Upper lobe of left lung (tissue), 6 donors: ENCODE data around the gene HEPHL1. TPM values are rescaled to one million over a fixed set of nuclear protein-coding genes. Genes with fewer than 3 reads are reported as not detected.
"Not testable (repeated sequence)": the region's sequence is repeated elsewhere in the genome, so short reads cannot be mapped to it uniquely, and the experiment has no call there.

ENCODE experiments used
- ATAC-seq, 2 donors: fragments of 200-7000 bp; cut with Tn5 transposase; one replicate each; pipeline ENCODE4 v1.9.1; 2022; ENCODE audit warnings: mild to moderate bottlenecking in 2 of 2, moderate library complexity in 2 of 2; ENCODE audit not compliant: low FRiP score in 2 of 2
- DNase-seq, 2 donors: peaks; one replicate each; pipeline ENCODE4 v3.0.0-alpha.2; 2019 to 2020
- H3K27ac ChIP-seq, 4 donors: fragments of 200-600 bp; sonication (generic); one replicate each; pipeline ENCODE4 v1.5.1; 2016 to 2019
- H3K27me3 ChIP-seq, 4 donors: fragments of 200-600 bp; sonication (generic); one replicate each; pipeline ENCODE4 v1.5.1; 2017 to 2019
- H3K36me3 ChIP-seq, 4 donors: fragments of 200-600 bp; sonication (generic); one replicate each; pipeline ENCODE4 v1.5.1; 2016 to 2019
- H3K4me1 ChIP-seq, 4 donors: fragments of 200-600 bp; sonication (generic); one replicate each; pipeline ENCODE4 v1.5.1; 2018 to 2019
- H3K4me3 ChIP-seq, 4 donors: fragments of 200-600 bp; sonication (generic); one replicate each; pipeline ENCODE4 v1.5.1; 2017 to 2019; ENCODE audit warnings: mild to moderate bottlenecking in 2 of 4, moderate library complexity in 1 of 4
- H3K9me3 ChIP-seq, 4 donors: fragments of 200-600 bp; sonication (generic); one replicate each; pipeline ENCODE4 v1.5.1; 2018 to 2019
- EP300 ChIP-seq, 4 donors: sonication (generic); formaldehyde crosslinking; IDR thresholded peaks; one replicate each; pipeline ENCODE4 v1.5.1; 2017; ENCODE audit warnings: antibody characterized with exemption in 4 of 4, control low read depth in 2 of 4
- POLR2A ChIP-seq, 4 donors: fragments of 450-650 bp; IDR thresholded peaks; one replicate each; pipeline ENCODE4 v1.5.1; 2016 to 2017; ENCODE audit warnings: antibody characterized with exemption in 4 of 4, mild to moderate bottlenecking in 2 of 4
- POLR2AphosphoS5 ChIP-seq, 2 donors: sonication (generic); formaldehyde crosslinking; IDR thresholded peaks; one replicate each; pipeline ENCODE4 v1.5.1; 2017; ENCODE audit warnings: antibody characterized with exemption in 2 of 2
- WGBS, 2 donors: methylation state at CpG; one replicate each; pipeline ENCODE4 v1.1.5; 2017 to 2018; 5-methylcytosine and 5-hydroxymethylcytosine counted together
- total RNA-seq, 6 donors: library from RNA; depleted of rRNA in 4 of 6; stranded (reverse); fragments of >200 nt in 4 of 6; gene quantifications; one replicate each; pipeline versions ENCODE4 v1.1.0 to v1.2.1, GENCODE V29; 2016 to 2021
- TF ChIP-seq, protein P1 (sequence below), 6 experiments: fragments of 450-650 bp in 4 of 6; fragments of 200-600 bp in 2 of 6; sonication (generic) in 2 of 6; IDR thresholded peaks; one replicate each; pipeline ENCODE4 v1.5.1; 2016 to 2019; ENCODE audit warnings: antibody characterized with exemption in 6 of 6
- donor health status: DM: no; HTN: no; CAD: no; lungs with moderate emphysema.
- donor health status: DM: no; HTN: yes; CAD: no; lungs with severe emphysema.

The HEPHL1 gene, protein sequence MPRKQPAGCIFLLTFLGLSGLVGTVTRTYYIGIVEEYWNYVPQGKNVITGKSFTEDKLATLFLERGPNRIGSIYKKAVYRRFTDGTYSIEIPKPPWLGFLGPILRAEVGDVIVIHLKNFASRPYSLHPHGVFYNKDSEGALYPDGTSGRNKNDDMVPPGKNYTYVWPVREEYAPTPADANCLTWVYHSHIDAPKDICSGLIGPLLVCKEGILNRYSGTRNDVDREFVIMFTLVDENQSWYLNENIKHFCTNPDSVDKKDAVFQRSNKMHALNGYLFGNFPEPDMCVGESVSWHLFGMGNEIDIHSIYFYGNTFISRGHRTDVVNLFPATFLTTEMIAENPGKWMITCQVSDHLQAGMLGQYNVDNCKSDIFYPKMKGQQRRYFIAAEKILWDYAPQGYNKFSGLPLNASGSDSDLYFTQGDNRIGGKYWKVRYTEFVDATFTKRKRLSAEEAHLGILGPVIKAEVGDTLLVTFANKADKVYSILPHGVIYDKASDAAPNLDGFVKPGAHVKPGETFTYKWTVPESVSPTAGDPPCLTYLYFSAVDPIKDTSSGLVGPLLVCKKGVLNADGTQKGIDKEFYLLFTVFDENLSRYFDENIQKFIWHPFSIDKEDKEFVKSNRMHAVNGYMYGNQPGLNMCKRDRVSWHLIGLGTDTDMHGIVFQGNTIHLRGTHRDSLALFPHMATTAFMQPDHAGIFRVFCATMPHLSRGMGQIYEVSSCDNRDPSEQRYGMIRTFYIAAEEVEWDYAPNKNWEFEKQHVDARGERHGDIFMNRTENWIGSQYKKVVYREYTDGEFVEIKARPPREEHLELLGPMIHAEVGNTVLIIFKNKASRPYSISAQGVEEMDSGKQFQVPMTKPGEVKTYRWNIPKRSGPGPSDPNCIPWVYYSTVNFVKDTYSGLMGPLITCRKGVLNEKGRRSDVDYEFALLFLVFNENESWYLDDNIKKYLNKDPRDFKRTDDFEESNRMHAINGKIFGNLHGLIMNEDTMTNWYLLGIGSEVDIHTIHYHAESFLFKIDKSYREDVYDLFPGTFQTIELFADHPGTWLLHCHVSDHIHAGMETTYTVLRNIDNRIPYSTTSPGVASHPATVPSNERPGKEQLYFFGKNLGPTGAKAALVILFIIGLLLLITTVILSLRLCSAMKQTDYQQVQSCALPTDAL
- not detected for total RNA-seq

DNA sequence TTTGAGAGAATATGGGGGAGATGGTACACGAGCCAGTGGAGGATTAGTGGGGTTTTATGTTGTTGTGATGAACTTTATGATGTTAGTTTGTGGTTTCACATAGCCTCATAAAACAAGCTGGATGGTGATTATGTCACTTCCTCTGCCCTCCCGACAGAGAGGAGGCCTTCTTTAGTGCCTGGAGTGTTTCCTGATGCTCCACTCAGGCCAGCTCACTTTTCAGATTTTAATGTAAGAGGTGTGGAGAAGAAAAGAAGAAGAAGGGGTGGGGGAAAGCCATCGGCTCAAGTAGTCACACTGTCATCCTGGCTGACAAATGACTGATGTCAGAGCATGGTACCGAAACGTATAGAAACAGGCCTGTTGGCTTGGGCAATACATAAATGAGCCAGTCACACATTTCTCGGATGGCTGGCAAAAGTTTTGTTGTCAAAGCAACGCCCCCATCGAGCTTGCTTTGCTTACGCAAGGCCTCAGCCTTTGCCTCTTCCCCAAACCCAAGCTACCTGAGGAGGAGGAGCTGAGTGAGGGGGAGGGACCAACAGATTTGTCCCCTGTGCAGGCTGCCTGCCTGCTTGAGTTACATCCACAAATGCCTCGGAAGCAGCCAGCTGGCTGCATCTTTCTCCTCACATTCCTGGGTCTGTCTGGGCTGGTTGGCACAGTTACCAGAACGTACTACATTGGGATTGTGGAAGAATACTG, at the start of gene HEPHL1:
HEPHL1 (plus strand) TSS at position 578 of the 705 bp plus-strand sequence; CDS start at position 593, 15 bp downstream.
- TF ChIP-seq, protein P1, sequence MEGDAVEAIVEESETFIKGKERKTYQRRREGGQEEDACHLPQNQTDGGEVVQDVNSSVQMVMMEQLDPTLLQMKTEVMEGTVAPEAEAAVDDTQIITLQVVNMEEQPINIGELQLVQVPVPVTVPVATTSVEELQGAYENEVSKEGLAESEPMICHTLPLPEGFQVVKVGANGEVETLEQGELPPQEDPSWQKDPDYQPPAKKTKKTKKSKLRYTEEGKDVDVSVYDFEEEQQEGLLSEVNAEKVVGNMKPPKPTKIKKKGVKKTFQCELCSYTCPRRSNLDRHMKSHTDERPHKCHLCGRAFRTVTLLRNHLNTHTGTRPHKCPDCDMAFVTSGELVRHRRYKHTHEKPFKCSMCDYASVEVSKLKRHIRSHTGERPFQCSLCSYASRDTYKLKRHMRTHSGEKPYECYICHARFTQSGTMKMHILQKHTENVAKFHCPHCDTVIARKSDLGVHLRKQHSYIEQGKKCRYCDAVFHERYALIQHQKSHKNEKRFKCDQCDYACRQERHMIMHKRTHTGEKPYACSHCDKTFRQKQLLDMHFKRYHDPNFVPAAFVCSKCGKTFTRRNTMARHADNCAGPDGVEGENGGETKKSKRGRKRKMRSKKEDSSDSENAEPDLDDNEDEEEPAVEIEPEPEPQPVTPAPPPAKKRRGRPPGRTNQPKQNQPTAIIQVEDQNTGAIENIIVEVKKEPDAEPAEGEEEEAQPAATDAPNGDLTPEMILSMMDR (IDR thresholded peaks at IDR 0.05), result no peak
- TF ChIP-seq POLR2A (IDR thresholded peaks at IDR 0.05) (no peak), POLR2AphosphoS5 (IDR thresholded peaks at IDR 0.05) (no peak), EP300 (IDR thresholded peaks at IDR 0.05) (no peak)
- WGBS, 2 donors, result 56 to 63% methylated on average over 11 of the region's 11 CpGs
- no peaks in the 10 kb centered on the region for H3K4me1 ChIP-seq
- ATAC-seq (no peak), DNase-seq (no peak)
- H3K27ac ChIP-seq, result no peak within 1 kb of the TSS
- no peaks in the 10 kb centered on the region for H3K27me3 ChIP-seq
- no peaks in the 10 kb centered on the region for H3K9me3 ChIP-seq
- no peak within 1 kb of the TSS for H3K4me3 ChIP-seq
- no peaks in the 10 kb centered on the region for H3K36me3 ChIP-seq

DNA sequence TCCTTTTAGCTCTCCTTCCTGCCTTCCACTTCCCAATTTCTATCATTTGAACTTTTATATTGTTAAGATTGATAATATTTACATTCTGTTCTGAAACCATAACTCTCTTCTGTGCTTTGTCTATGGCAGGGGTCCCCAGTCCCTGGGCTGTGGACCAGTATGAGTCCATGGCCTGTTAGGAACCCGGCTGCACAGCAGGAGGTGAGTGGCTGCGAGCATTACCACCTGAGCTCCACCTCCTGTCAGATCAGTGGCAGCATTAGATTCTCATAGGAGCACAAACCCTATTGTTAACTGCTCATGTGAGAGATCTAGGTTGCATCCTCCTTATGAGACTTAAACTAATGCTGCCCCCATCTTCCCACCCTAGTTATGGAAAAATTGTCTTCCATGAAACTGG, 48.4 kb upstream of the HEPHL1 start:
- no peak overlapping the region for H3K27ac ChIP-seq
- no peaks in the 10 kb centered on the region for H3K4me1 ChIP-seq
- H3K27me3 ChIP-seq, result no peaks in the 10 kb centered on the region
- no peaks in the 10 kb centered on the region for H3K36me3 ChIP-seq
- no peak overlapping the region for H3K4me3 ChIP-seq
- TF ChIP-seq POLR2AphosphoS5 (IDR thresholded peaks at IDR 0.05) (no peak), POLR2A (IDR thresholded peaks at IDR 0.05) (no peak), EP300 (IDR thresholded peaks at IDR 0.05) (no peak)
- TF ChIP-seq, protein P1 (IDR thresholded peaks at IDR 0.05), result no peak
- no peak for ATAC-seq
- H3K9me3 ChIP-seq, result no peaks in the 10 kb centered on the region
- DNase-seq, result no peak
- WGBS, 2 donors, result 50 to 55% methylated on average over 2 of the region's 2 CpGs

DNA sequence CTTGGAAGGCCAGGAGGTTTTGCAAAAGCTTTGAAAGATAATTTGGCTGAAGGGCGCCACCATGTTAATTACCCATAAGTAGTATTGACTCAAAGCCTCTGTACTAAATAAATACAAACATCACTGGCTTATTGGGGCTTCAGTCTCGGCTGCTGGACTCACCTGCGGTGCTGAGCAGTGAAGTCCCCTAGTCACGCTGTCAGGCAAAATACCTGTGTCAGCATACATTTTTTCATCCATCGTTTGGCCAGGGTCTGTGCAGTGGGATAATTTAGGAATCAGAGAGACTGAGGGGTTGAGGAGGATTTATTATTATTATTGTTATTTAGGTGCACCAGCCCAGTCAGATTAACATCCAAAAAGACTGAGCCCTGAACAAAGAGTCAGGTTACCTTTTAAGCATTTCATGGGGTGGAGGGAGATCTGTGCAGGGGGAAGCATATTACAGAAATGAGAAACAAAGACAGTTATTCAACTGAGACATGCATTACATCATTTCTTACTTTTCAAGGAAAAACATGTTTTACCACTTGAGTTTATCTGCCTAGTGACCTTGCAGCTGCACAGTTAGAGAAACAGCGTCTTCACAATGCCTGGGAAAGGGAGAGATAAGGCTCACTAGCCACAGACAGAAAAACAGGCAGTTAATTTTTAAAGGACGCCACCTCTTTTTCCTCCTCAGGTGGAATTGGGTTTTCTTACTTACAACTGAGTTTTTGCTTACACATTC, 47.7 kb upstream of the HEPHL1 start:
- not testable (repeated sequence) for H3K4me3 ChIP-seq, ATAC-seq, H3K27ac ChIP-seq, H3K9me3 ChIP-seq, H3K27me3 ChIP-seq, H3K4me1 ChIP-seq, DNase-seq, H3K36me3 ChIP-seq
- 63 to 73% methylated on average over 7 of the region's 7 CpGs for WGBS, 2 donors

DNA sequence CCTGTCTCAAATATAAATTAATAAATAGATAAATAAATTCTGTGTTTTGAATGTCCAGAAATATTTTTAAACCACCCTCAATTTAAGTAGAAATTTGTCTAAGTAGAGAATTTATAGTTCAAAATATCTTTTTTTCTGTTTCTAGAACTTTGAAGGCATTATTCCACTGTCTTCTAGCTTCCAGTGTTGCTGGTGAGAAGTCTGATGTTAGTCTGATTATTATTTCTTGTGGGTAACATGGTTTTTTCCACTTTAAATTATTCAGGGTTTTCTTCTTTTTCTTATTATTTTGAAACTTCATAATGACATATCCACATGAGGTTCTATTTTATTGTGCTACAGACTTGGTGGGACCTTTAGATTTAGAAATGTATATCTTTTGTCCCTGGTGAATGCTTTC, 46.4 kb upstream of the HEPHL1 start:
- DNase-seq (no peak), ATAC-seq (no peak)
- H3K4me3 ChIP-seq, result no peak overlapping the region
- no peaks in the 10 kb centered on the region for H3K36me3 ChIP-seq
- no peaks in the 10 kb centered on the region for H3K9me3 ChIP-seq
- no peak overlapping the region for H3K27ac ChIP-seq
- no peaks in the 10 kb centered on the region for H3K4me1 ChIP-seq
- H3K27me3 ChIP-seq, result no peaks in the 10 kb centered on the region
- TF ChIP-seq, protein P1 (IDR thresholded peaks at IDR 0.05), result no peak
- TF ChIP-seq POLR2AphosphoS5 (IDR thresholded peaks at IDR 0.05), result no peak
- TF ChIP-seq POLR2A (IDR thresholded peaks at IDR 0.05), result no peak
- no peak for TF ChIP-seq EP300 (IDR thresholded peaks at IDR 0.05)

DNA sequence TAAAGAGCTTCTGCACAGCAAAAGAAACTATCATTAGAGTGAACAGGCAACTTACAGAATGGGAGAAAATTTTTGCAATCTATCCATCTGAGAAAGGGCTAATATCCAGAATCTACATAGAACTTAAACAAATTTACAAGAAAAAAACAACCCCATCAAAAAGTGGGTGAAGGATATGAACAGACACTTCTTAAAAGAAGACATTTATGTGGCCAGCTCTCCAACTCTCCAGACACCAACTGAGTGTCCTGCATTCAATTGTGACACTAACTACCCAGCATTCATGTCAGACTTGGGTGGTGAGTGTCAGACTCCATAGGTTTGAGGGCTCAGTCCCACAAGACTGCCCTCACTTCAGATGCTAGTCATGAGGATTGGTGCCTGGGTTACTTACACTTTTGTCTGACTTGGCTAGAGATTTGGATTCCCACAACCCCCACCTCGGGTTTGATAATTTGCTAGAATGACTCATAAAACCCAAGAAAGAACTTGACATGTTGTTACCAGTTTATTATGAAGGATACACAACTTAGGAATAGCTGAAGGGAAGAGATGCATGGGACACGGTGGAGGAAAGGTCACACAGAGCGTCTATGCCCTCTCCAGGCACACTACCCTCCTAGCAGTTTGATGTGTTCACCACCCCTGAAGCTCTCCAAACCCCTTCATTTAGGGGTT, 44.4 kb upstream of the HEPHL1 start:
- H3K36me3 ChIP-seq, H3K27ac ChIP-seq, H3K9me3 ChIP-seq, H3K4me1 ChIP-seq, H3K4me3 ChIP-seq, H3K27me3 ChIP-seq, ATAC-seq, DNase-seq: not testable (repeated sequence)
- 57 to 78% methylated on average over 3 of the region's 3 CpGs for WGBS, 2 donors
